ENCODE data around the gene FXYD7.

Gene FXYD7

GRCh38 chr19:35199481-35199880 is 56.4 kb downstream of the FXYD7 start:
- H3K9me3 ChIP-seq, result no peaks in the 10 kb centered on the region
- no peak for TF ChIP-seq CTCF (IDR thresholded peaks at IDR 0.05)
- intact Hi-C loops (cut with DNase I; ENCODE audit: low total_unique reads), result no loop called here
- no peaks in the 10 kb centered on the region for H3K4me1 ChIP-seq
- no peak overlapping the region for H3K4me3 ChIP-seq
- H3K27ac ChIP-seq, result no peak overlapping the region
- H3K36me3 ChIP-seq, result no peaks in the 10 kb centered on the region
- peaks cover 0 to 7% of the 10 kb centered on the region in 2 donors for H3K27me3 ChIP-seq
- DNase-seq, result no peak

DNA sequence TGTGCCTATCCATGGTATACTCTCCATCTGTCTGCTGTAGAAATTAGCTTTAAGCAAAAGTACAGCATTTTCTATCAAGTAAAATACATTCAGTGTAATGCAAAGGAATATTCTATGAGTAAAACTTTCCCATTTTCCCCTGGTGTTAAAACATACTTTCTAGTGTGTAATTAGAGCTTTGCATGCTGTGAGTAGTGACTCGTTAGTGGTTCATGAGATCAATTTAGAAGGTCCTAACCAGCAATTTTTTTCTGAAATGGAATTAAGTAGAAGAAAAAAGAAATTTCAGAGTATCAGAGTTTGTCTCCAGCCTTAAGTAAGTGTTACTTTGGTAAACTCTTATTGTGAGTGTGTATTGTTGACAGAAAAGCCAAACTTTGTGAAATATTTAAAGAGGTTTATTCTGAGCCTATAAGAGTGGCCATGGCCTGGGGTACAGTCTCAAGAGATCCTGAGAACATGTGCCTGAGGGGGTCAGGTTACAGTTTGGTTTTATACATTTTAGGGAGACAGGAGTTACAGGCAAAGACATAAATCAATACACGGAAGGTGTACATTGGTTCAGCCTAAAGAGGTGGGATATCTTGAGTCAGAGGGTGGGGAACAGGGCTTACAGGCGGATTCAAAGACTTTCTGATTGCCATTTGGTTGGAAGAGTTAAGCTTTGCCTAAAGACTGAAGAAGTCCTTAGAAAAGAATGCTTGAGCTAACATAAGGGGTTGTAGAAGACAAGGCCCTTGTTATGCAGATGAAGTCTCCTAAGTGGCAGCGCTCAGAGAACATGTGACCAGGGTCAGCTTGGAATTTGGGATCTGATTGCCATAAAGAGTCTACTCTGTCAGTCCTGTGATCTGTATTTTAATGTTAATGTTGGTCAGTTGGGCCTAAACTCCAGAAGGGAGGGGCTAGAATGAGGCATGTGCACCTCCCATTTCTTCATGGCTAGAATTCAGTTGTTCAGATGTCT is 60.0 kb downstream of the FXYD7 start:
- peaks cover 0 to 6% of the 10 kb centered on the region in 2 donors for H3K27me3 ChIP-seq
- intact Hi-C loops (cut with DNase I; ENCODE audit: low total_unique reads), result no loop called here
- DNase-seq, result no peak
- H3K27ac ChIP-seq, result no peak overlapping the region
- H3K4me1 ChIP-seq, result no peaks in the 10 kb centered on the region
- H3K4me3 ChIP-seq, result no peak overlapping the region
- no peak for TF ChIP-seq CTCF (IDR thresholded peaks at IDR 0.05)
- H3K9me3 ChIP-seq, result no peaks in the 10 kb centered on the region
- no peaks in the 10 kb centered on the region for H3K36me3 ChIP-seq

Measured in tibial artery (tissue), 4 donors.